Neural progenitor cell (in vitro differentiated cells): ENCODE measurements around the gene ZNF469.

Experiments
- CTCF ChIP-seq: fragments of 200-600 bp; sonication (generic); IDR thresholded peaks from 2 replicates; pipeline ENCODE4 v1.5.1; 2017; ENCODE audit warnings: antibody characterized with exemption, mild to moderate bottlenecking
- EZH2 ChIP-seq: fragments of 200-600 bp; sonication (generic); IDR thresholded peaks from 2 replicates; pipeline ENCODE4 v1.6.1; 2017; ENCODE audit warnings: antibody characterized with exemption, mild to moderate bottlenecking, moderate library complexity

DNA sequence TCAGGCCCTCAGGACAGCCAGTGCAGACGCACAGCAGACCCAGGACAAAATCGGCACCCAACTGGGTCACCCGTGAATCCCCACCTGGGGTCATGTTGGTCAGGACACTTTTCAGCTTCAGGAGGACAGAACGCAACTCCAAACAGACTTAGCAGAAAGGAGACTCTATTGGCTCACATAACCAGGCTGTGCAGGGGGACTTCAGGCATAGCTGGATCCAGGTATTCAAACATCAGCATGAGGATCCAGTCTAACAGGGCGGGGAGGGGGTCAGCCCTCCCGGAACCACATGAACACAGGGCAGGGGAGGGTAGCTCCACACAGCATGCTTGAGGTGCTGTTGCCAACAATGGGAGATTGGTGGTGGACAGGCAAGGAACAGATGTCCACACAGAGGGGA lies 22.0 kb downstream of the ZNF469 start:
- TF ChIP-seq CTCF (no peak), EZH2 (no peak)
